K562 (cell line): Measurements from ENCODE around the gene UBA3. TPM values are rescaled to one million over a fixed set of nuclear protein-coding genes. Genes with fewer than 3 reads are reported as not detected.

Source experiments
- BCLAF1 ChIP-seq, 2 experiments: fragments of 450-650 bp in 1 of 2; IDR thresholded peaks; 2 replicates each; pipeline ENCODE4 v1.6.1; 2011 to 2017; ENCODE audit warnings: low read depth in 2 of 2, antibody characterized with exemption in 1 of 2, borderline replicate concordance in 1 of 2, low read length in 1 of 2, mild to moderate bottlenecking in 1 of 2, mixed read lengths in 1 of 2; ENCODE audit not compliant: control insufficient read depth in 1 of 2
- BCOR ChIP-seq: fragments of 450-650 bp; IDR thresholded peaks from 2 replicates; pipeline ENCODE4 v1.6.1; 2016
- CBFA2T3 ChIP-seq: fragments of 450-650 bp; IDR thresholded peaks from 2 replicates; pipeline ENCODE4 v1.6.1; 2017
- DACH1 ChIP-seq: fragments of 450-650 bp; IDR thresholded peaks from 2 replicates; pipeline ENCODE4 v1.6.1; 2018; ENCODE audit not compliant: partially characterized antibody
- ILK ChIP-seq: fragments of 450-650 bp; IDR thresholded peaks from 2 replicates; pipeline ENCODE4 v1.6.1; 2016; ENCODE audit warnings: missing genetic modification characterization, low read depth, mild to moderate bottlenecking, missing compliant biosample characterization, moderate library complexity, borderline replicate concordance
- KDM2B ChIP-seq: fragments of 250-450 bp; sonication (Bioruptor Pico); IDR thresholded peaks from 2 replicates; pipeline ENCODE4 v1.8.0; 2021; ENCODE audit warnings: mild to moderate bottlenecking, moderate library complexity
- KLF1 ChIP-seq: fragments of 450-650 bp; IDR thresholded peaks from 2 replicates; pipeline ENCODE4 v1.6.1; 2016; ENCODE audit warnings: missing genetic modification characterization, missing compliant biosample characterization
- MAFK ChIP-seq: IDR thresholded peaks from 2 replicates; pipeline ENCODE4 v1.6.1; 2011; ENCODE audit warnings: low read length, improper control_type of control experiment
- RBBP5 ChIP-seq: fragments of 200-600 bp; sonication (generic); IDR thresholded peaks from 2 replicates; pipeline ENCODE4 v1.6.1; 2012; ENCODE audit warnings: borderline replicate concordance, mild to moderate bottlenecking, low read length, control low read depth, inconsistent platforms; ENCODE audit not compliant: insufficient read depth, poor library complexity, severe bottlenecking
- RBM22 ChIP-seq: fragments of 200-400 bp; formaldehyde crosslinking; IDR thresholded peaks from 2 replicates; pipeline ENCODE4 v1.6.1; 2018; ENCODE audit warnings: low read length, low read depth; ENCODE audit not compliant: poor library complexity, severe bottlenecking
- SNIP1 ChIP-seq: fragments of 450-650 bp; IDR thresholded peaks from 2 replicates; pipeline ENCODE4 v1.7.1; 2017; ENCODE audit warnings: low read depth, mild to moderate bottlenecking
- TAF1 ChIP-seq: IDR thresholded peaks from 2 replicates; pipeline ENCODE4 v1.6.1; 2011; ENCODE audit warnings: mild to moderate bottlenecking, low read length, moderate library complexity; ENCODE audit not compliant: insufficient read depth, control insufficient read depth, severe bottlenecking; ENCODE audit errors: extremely low read depth
- TAF9B ChIP-seq: fragments of 450-650 bp; IDR thresholded peaks from 2 replicates; pipeline ENCODE4 v1.6.1; 2018; ENCODE audit warnings: mild to moderate bottlenecking; ENCODE audit not compliant: partially characterized antibody
- TBP ChIP-seq: optimal IDR thresholded peaks from 2 replicates; pipeline ENCODE3; 2011; ENCODE audit warnings: low read depth, low read length, improper control_type of control experiment
- TEAD1 ChIP-seq, 2 experiments: fragments of 450-650 bp in 1 of 2; sonication (generic) in 1 of 2; formaldehyde crosslinking; IDR thresholded peaks; 2 replicates each; pipeline versions ENCODE4 v1.4.0 to v1.8.0; 2020 to 2022; ENCODE audit warnings: mild to moderate bottlenecking in 2 of 2, missing genetic modification reagents in 1 of 2
- TGIF2 ChIP-seq: sonication (generic); formaldehyde crosslinking; IDR thresholded peaks from 2 replicates; pipeline ENCODE4 v1.8.1; 2022; ENCODE audit warnings: mild to moderate bottlenecking, missing genetic modification reagents, moderate library complexity
- ZBTB2 ChIP-seq: fragments of 450-650 bp; IDR thresholded peaks from 2 replicates; pipeline ENCODE4 v1.6.1; 2016; ENCODE audit warnings: antibody characterized with exemption
- ZEB2 ChIP-seq: fragments of 450-650 bp; IDR thresholded peaks from 2 replicates; pipeline ENCODE4 v1.6.1; 2016
- ZFP36 ChIP-seq: fragments of 150-350 bp; IDR thresholded peaks from 2 replicates; pipeline ENCODE4 v1.6.1; 2018; ENCODE audit warnings: low read length, low read depth; ENCODE audit not compliant: partially characterized antibody
- ZNF124 ChIP-seq: sonication (generic); formaldehyde crosslinking; IDR thresholded peaks from 2 replicates; pipeline ENCODE4 v1.8.1; 2022; ENCODE audit warnings: missing genetic modification reagents
- ZNF23 ChIP-seq: fragments of 250-450 bp; sonication (Bioruptor Pico); IDR thresholded peaks from 2 replicates; pipeline ENCODE4 v1.4.0; 2020; ENCODE audit warnings: mild to moderate bottlenecking
- ZNF3 ChIP-seq: fragments of 250-450 bp; sonication (Bioruptor Pico); IDR thresholded peaks from 2 replicates; pipeline ENCODE4 v1.5.0; 2021; ENCODE audit warnings: mild to moderate bottlenecking, moderate library complexity
- ZNF507 ChIP-seq: conservative IDR thresholded peaks from 2 replicates; pipeline ENCODE4 v1.6.1; 2017; ENCODE audit warnings: missing genetic modification characterization, missing compliant biosample characterization
- ZNF551 ChIP-seq: fragments of 250-450 bp; sonication (Bioruptor Pico); IDR thresholded peaks from 2 replicates; pipeline ENCODE4 v1.5.0; 2021; ENCODE audit warnings: mild to moderate bottlenecking, moderate library complexity
- ZNF57 ChIP-seq: fragments of 450-650 bp; formaldehyde crosslinking; IDR thresholded peaks from 2 replicates; pipeline ENCODE4 v1.4.0; 2020; ENCODE audit warnings: mild to moderate bottlenecking, moderate library complexity
- ZNF699 ChIP-seq: fragments of 250-450 bp; sonication (Bioruptor Pico); IDR thresholded peaks from 2 replicates; pipeline ENCODE4 v1.8.0; 2021; ENCODE audit warnings: mild to moderate bottlenecking, moderate library complexity; ENCODE audit not compliant: insufficient replicate concordance
- polyA plus RNA-seq, 8 experiments: library from polyadenylated mRNA; depleted of rRNA in 4 of 8; stranded (reverse) in 5 of 8; unstranded in 3 of 8; fragments of >200 nt; fragmentation: Nextera tagmentation in 2 of 8; fragmentation: Illumina TruSeq in 1 of 8; extraction: Ambion mirVana in 2 of 8; extraction: Trizol in 1 of 8; gene quantifications; 2 replicates each; pipeline versions ENCODE4 v1.2.1 to v1.2.3, GENCODE V29; 2011 to 2014; ENCODE audit warnings: inconsistent platforms in 1 of 8, missing spikeins in 1 of 8
- total RNA-seq, 7 experiments: library from RNA; depleted of rRNA in 6 of 7; stranded (reverse); fragments of >200 nt in 6 of 7; fragmentation: Illumina TruSeq in 2 of 7; extraction: Trizol in 2 of 7; gene quantifications; 2 replicates each; pipeline versions ENCODE4 v1.2.1 to v1.2.3, GENCODE V29; 2011 to 2021; ENCODE audit warnings: low replicate concordance in 1 of 7

Gene UBA3
- total and polyA plus RNA-seq, 9 of the 15 experiments (the other 6 are each of a cell fraction or from before 2014, with no cell fraction given) = 23.2 to 80.0 (median 38.6) TPM

GRCh38 chr3:69079269-69080159, 651 bp downstream of the UBA3 start (continued):
- TF ChIP-seq ZBTB2 = no peak
- TF ChIP-seq ILK (tag) = no peak
- no peak for TF ChIP-seq RBM22
- TF ChIP-seq ZNF124 (CRISPR knock-in tag) = no peak
- TF ChIP-seq MAFK = no peak
- no peak for TF ChIP-seq TAF1
- TF ChIP-seq TBP = peak; percentile 90
- peak; percentile 26 for TF ChIP-seq TAF9B
- no peak for TF ChIP-seq KLF1
- TF ChIP-seq TGIF2 (CRISPR knock-in tag) = peak; percentile 30; the same call in 1 of the 2 replicates
- no peak for TF ChIP-seq ZNF57 (CRISPR knock-in tag)
- no peak for TF ChIP-seq ZNF3 (CRISPR knock-in tag)
- TF ChIP-seq SNIP1 = no peak
- TF ChIP-seq RBBP5 = peak; percentile 56
- no peak for TF ChIP-seq ZNF23 (CRISPR knock-in tag)
- TF ChIP-seq TEAD1 (CRISPR knock-in tag; IDR thresholded peaks at IDR 0.05) = no peak
- TF ChIP-seq BCLAF1 (IDR thresholded peaks at IDR 0.05; ENCODE audit: borderline replicate concordance in 1 of 2, control insufficient read depth in 1 of 2, low read depth in 2 of 2, low read length in 1 of 2) = 0 out of 4 replicates have a peak, but pooled peaks of 1 of the 2 experiments have one; percentile 53
- no peak for TF ChIP-seq DACH1
- no peak for TF ChIP-seq ZEB2
- TF ChIP-seq ZNF507 (tag) = no peak
- TF ChIP-seq ZNF551 (CRISPR knock-in tag) = no peak
- TF ChIP-seq CBFA2T3 = no peak
- no peak for TF ChIP-seq KDM2B
- TF ChIP-seq ZNF699 (CRISPR knock-in tag) = no peak
- TF ChIP-seq BCOR = no peak
- TF ChIP-seq ZFP36 = no peak
